Measurements from ENCODE around the gene DMWD.

Gene DMWD

DNA sequence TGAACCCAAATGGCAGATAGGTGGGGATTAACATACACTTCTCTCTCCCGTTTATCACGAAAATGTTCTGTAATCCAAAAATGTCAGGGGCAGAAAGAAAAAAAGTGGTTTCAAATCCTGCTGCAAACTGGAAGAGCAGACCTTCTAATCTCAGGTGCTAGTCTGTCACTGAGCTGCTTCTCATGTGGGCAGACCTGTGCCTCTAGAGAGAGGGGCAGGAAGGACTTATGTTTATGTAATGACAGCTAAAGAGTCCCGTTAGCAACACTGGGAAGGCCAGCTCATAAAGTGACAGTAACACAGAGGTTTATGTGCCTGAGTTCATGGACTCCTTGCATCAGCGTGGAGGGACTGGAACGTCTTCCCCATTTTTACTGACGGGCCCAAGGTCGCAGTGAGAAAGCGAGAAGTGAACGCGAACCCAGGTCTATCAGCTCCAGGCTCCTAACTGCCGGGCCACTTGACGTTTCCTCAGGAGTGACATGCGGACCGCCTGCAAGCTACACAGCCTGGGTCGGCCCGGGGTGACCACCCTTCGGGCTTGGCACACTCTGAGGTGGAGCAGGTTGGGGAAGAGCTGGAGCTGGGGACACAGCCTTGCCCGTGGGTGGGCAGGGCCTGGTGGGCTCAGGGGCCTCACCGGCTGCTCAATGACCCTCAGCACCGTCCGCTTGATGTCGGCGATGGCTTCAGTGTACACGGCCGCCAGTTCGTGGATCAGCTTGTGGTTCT lies 32.1 kb upstream of the DMWD start:
- no peak overlapping the region for H3K27ac ChIP-seq (ENCODE audit: low read depth, low read length)
- H3K36me3 ChIP-seq (ENCODE audit: control insufficient read depth, insufficient read depth, low read length): peaks cover 95% of the 10 kb centered on the region
- H3K9me3 ChIP-seq (ENCODE audit: control insufficient read depth, insufficient read depth, low read length): no peaks in the 10 kb centered on the region
- H3K9ac ChIP-seq (ENCODE audit: low read depth, low read length): no peak overlapping the region
- no peaks in the 10 kb centered on the region for H3K4me1 ChIP-seq (ENCODE audit: control insufficient read depth, insufficient read depth, low read length)
- no peaks in the 10 kb centered on the region for H3K27me3 ChIP-seq (ENCODE audit: control insufficient read depth, insufficient read depth, low read length)
- H3K4me3 ChIP-seq (ENCODE audit: low read depth, low read length): no peak overlapping the region

DNA sequence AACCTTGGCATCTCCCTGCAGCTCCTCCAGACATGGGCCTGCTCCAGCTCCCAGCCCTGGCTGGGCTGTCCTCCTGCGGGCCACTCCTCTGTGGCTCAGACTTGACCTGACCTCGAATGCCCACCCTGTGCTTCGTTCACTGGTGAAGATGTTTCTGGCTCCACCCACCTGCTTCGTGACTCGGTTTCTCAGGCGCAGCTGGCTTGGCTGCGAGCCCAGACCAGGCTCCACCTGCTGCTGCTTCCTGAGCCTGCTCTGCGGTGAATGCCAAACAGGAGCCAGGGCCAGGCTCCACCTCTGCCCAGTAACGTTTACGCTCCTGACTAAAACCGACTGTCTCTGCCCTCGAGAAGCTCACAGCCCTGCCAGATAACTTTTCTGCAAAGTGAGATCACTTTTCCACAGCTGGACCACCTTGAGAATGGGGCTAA lies 31.4 kb upstream of the DMWD start:
- H3K9me3 ChIP-seq (ENCODE audit: control insufficient read depth, insufficient read depth, low read length): no peaks in the 10 kb centered on the region
- no peak overlapping the region for H3K9ac ChIP-seq (ENCODE audit: low read depth, low read length)
- no peak overlapping the region for H3K27ac ChIP-seq (ENCODE audit: low read depth, low read length)
- no peaks in the 10 kb centered on the region for H3K4me1 ChIP-seq (ENCODE audit: control insufficient read depth, insufficient read depth, low read length)
- peaks cover 92% of the 10 kb centered on the region for H3K36me3 ChIP-seq (ENCODE audit: control insufficient read depth, insufficient read depth, low read length)
- no peaks in the 10 kb centered on the region for H3K27me3 ChIP-seq (ENCODE audit: control insufficient read depth, insufficient read depth, low read length)
- H3K4me3 ChIP-seq (ENCODE audit: low read depth, low read length): no peak overlapping the region

DNA sequence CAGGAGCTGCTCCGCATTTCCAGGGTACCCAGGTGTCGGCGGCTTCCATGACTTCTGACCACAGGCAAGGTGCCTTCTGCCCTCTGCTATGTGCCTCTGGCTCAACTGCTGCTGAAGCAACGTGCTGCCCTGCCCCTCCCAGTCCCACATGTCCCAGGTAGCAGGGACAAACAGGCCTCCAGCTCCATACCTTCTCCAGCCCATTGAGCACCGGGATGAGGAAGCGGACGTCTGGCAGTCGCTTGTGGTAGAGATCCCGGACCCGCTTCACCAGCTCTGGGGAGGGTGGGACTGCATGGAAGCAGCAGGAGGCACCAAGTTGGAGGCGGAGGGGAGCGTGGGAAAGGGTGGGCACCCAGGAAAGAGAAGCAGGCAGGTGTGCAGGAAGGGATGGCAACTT lies 30.5 kb upstream of the DMWD start:
- H3K9ac ChIP-seq (ENCODE audit: low read depth, low read length): no peak overlapping the region
- H3K27ac ChIP-seq (ENCODE audit: low read depth, low read length): no peak overlapping the region
- no peaks in the 10 kb centered on the region for H3K9me3 ChIP-seq (ENCODE audit: control insufficient read depth, insufficient read depth, low read length)
- peaks cover 83% of the 10 kb centered on the region for H3K36me3 ChIP-seq (ENCODE audit: control insufficient read depth, insufficient read depth, low read length)
- no peak overlapping the region for H3K4me3 ChIP-seq (ENCODE audit: low read depth, low read length)
- 0 out of 2 replicates have a peak, but pooled peaks cover 4% of the 10 kb centered on the region for H3K4me1 ChIP-seq (ENCODE audit: control insufficient read depth, insufficient read depth, low read length)
- H3K27me3 ChIP-seq (ENCODE audit: control insufficient read depth, insufficient read depth, low read length): no peaks in the 10 kb centered on the region

DNA sequence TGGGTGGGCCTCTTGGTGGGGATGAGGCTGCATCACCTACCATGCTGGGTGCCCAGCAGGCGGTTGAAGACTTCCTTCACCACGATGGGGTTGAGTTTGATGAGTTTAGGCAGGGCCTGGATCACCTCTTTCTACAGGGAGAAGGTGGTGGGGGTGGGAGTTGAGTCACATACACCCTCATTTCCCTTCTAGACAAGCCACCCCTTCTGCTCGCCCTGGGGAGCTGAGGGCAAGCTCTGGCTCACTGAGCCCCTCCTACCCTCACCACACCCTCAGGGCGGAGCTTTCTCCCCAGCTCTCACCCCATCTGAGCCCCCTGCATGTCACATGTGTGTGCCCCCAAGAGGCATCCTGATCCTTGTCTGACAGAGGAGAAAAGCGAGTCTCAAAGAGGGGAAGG lies 30.1 kb upstream of the DMWD start:
- Histone ChIP-seq H3K27ac (ENCODE audit: low read depth, low read length) (no peak overlapping the region), H3K4me1 (ENCODE audit: control insufficient read depth, insufficient read depth, low read length) (peaks cover 8% of the 10 kb centered on the region; the same call in 1 of the 2 replicates), H3K27me3 (ENCODE audit: control insufficient read depth, insufficient read depth, low read length) (no peaks in the 10 kb centered on the region), H3K4me3 (ENCODE audit: low read depth, low read length) (no peak overlapping the region), H3K9me3 (ENCODE audit: control insufficient read depth, insufficient read depth, low read length) (no peaks in the 10 kb centered on the region), H3K36me3 (ENCODE audit: control insufficient read depth, insufficient read depth, low read length) (peaks cover 78% of the 10 kb centered on the region), H3K9ac (ENCODE audit: low read depth, low read length) (no peak overlapping the region)

DNA sequence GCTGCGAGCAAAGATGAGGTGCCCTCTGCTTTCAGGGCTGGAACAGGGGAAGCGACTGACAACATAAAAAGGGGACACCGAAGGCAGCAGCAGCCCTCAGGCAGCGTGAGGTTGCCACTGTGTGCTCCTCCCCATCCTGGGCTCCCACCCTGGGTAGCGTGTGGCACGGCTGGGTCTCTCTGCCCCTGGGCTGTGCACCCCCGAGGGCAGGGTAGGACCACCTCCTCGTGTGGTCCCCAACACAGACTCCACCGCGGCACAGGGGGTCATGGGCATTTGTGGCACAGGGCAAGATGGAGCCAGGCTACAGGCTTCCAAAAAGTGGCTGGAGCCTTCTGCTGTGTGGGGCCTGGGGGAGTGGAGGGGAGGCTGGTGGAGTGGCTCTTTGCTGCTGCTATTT lies 28.9 kb upstream of the DMWD start:
- Histone ChIP-seq H3K27ac (ENCODE audit: low read depth, low read length) (no peak overlapping the region), H3K36me3 (ENCODE audit: control insufficient read depth, insufficient read depth, low read length) (peaks cover 67% of the 10 kb centered on the region), H3K9ac (ENCODE audit: low read depth, low read length) (no peak overlapping the region), H3K27me3 (ENCODE audit: control insufficient read depth, insufficient read depth, low read length) (no peaks in the 10 kb centered on the region), H3K9me3 (ENCODE audit: control insufficient read depth, insufficient read depth, low read length) (no peaks in the 10 kb centered on the region), H3K4me1 (ENCODE audit: control insufficient read depth, insufficient read depth, low read length) (peaks cover 16% of the 10 kb centered on the region), H3K4me3 (ENCODE audit: low read depth, low read length) (no peak overlapping the region)

DNA sequence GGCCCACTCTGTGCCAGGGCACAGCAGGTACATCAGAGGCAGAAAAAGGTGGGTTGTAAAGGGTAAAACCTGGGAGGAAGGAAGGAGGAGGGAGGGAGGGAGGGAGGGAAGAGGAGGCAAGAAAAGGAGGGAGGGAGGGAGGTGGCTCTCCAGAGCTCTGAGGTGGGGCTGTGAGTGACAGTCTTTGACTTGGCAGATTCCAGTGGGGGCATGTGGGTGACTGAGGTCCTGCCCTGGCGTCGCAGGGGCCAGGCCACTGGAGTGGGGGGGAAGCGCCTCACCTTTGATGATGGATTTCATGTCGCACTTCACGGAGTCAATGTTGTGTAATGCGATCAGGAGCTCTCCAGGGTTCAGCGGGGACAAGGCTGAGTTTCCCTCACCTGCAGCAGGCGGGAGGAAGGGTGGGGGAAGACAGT lies 28.5 kb upstream of the DMWD start:
- Histone ChIP-seq H3K9ac (ENCODE audit: low read depth, low read length) (no peak overlapping the region), H3K36me3 (ENCODE audit: control insufficient read depth, insufficient read depth, low read length) (peaks cover 62% of the 10 kb centered on the region), H3K27ac (ENCODE audit: low read depth, low read length) (no peak overlapping the region), H3K4me3 (ENCODE audit: low read depth, low read length) (no peak overlapping the region), H3K4me1 (ENCODE audit: control insufficient read depth, insufficient read depth, low read length) (peaks cover 16% of the 10 kb centered on the region), H3K27me3 (ENCODE audit: control insufficient read depth, insufficient read depth, low read length) (no peaks in the 10 kb centered on the region), H3K9me3 (ENCODE audit: control insufficient read depth, insufficient read depth, low read length) (no peaks in the 10 kb centered on the region)

DNA sequence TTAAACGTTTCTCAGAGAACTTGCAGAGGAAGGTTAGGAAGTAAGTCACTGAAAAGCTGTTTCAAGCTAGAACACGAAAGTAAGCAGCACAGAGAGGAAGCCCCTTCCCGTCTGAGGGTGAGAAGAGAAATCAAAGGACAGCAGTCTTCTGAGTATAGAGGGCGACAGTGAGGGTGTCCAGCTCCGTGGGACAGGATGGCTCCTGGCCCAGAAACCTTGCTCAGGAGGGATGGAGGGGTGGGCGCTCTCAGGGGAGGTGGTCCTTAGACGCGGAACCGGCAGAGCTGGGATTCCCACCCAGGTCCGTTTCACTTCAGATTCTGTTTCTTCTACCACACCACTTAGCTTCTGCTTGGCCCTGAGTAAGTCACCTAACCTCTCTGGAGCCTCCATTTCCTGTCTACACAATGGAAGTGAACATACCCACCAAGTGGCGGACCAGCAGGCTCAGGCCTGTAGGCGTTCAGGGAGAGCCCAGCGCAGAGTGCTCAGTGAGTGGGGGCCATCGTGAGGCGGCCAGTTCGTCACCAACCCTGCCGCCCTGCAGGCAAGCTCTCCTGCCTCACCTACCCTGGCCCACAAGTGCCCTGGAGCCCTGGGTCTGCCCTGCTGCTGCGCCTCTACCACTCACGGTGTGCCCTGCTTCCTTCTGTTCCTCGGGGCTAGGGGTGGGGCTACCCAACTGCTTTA lies 27.9 kb upstream of the DMWD start:
- Histone ChIP-seq H3K4me1 (ENCODE audit: control insufficient read depth, insufficient read depth, low read length) (peaks cover 16% of the 10 kb centered on the region), H3K27ac (ENCODE audit: low read depth, low read length) (no peak overlapping the region), H3K9me3 (ENCODE audit: control insufficient read depth, insufficient read depth, low read length) (no peaks in the 10 kb centered on the region), H3K9ac (ENCODE audit: low read depth, low read length) (no peak overlapping the region), H3K27me3 (ENCODE audit: control insufficient read depth, insufficient read depth, low read length) (no peaks in the 10 kb centered on the region), H3K4me3 (ENCODE audit: low read depth, low read length) (no peak overlapping the region), H3K36me3 (ENCODE audit: control insufficient read depth, insufficient read depth, low read length) (peaks cover 57% of the 10 kb centered on the region)

DNA sequence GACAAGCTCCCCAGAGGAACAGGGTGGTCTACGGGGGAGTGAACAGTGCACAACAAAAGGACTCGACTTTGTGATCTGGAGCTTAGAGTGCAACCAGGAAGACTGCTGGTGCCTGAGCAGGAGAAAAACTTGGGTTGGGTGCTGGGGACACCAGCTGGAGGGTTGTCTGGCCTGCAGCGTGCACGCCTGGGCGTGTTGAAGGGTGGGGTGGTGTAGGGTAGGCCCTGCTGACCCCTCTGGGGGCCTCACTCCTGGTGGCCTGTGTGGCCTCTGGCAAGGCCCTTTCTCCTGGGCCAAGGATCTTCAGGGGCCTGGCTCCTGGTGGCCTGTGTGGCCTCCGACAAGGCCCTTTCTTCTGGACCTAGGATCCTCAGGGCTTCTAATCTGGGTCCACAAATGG lies 27.1 kb upstream of the DMWD start:
- no peak overlapping the region for H3K9ac ChIP-seq (ENCODE audit: low read depth, low read length)
- H3K9me3 ChIP-seq (ENCODE audit: control insufficient read depth, insufficient read depth, low read length): no peaks in the 10 kb centered on the region
- no peaks in the 10 kb centered on the region for H3K27me3 ChIP-seq (ENCODE audit: control insufficient read depth, insufficient read depth, low read length)
- H3K4me1 ChIP-seq (ENCODE audit: control insufficient read depth, insufficient read depth, low read length): peaks cover 16% of the 10 kb centered on the region
- no peak overlapping the region for H3K27ac ChIP-seq (ENCODE audit: low read depth, low read length)
- H3K36me3 ChIP-seq (ENCODE audit: control insufficient read depth, insufficient read depth, low read length): peaks cover 49% of the 10 kb centered on the region
- no peak overlapping the region for H3K4me3 ChIP-seq (ENCODE audit: low read depth, low read length)

DNA sequence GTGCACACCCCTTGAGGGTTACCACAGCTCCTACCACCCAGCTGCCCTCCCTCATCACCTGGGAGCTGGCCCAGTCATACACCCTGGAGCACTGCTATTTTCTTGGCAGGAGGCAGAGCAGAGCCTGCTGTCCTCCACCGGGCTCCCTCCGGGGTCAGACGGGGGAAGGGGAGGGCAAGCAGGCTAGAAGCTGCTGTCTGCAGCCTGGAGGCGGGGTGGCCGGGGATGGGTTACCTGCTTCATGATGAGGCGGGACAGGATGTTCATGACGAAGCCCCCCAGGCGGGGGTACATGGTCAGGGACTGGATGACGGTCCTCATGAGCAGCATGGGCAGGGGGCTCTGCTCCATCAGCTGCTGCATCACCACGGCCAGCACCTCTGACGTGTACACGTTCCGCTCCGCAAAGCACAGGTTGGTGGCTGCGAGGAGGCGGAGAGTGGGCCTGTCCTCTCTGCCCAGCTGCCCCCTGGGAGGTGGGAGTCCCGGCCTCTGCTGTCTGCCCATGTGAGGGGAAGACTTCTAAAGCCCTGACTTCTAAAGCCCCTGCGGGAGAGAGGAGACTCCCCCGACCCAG lies 25.2 kb upstream of the DMWD start:
- Histone ChIP-seq H3K4me3 (ENCODE audit: low read depth, low read length) (no peak overlapping the region), H3K27ac (ENCODE audit: low read depth, low read length) (peak overlapping the region; percentile 49), H3K9me3 (ENCODE audit: control insufficient read depth, insufficient read depth, low read length) (no peaks in the 10 kb centered on the region), H3K27me3 (ENCODE audit: control insufficient read depth, insufficient read depth, low read length) (no peaks in the 10 kb centered on the region), H3K36me3 (ENCODE audit: control insufficient read depth, insufficient read depth, low read length) (peaks cover 29% of the 10 kb centered on the region), H3K4me1 (ENCODE audit: control insufficient read depth, insufficient read depth, low read length) (peaks cover 16% of the 10 kb centered on the region), H3K9ac (ENCODE audit: low read depth, low read length) (no peak overlapping the region)

DNA sequence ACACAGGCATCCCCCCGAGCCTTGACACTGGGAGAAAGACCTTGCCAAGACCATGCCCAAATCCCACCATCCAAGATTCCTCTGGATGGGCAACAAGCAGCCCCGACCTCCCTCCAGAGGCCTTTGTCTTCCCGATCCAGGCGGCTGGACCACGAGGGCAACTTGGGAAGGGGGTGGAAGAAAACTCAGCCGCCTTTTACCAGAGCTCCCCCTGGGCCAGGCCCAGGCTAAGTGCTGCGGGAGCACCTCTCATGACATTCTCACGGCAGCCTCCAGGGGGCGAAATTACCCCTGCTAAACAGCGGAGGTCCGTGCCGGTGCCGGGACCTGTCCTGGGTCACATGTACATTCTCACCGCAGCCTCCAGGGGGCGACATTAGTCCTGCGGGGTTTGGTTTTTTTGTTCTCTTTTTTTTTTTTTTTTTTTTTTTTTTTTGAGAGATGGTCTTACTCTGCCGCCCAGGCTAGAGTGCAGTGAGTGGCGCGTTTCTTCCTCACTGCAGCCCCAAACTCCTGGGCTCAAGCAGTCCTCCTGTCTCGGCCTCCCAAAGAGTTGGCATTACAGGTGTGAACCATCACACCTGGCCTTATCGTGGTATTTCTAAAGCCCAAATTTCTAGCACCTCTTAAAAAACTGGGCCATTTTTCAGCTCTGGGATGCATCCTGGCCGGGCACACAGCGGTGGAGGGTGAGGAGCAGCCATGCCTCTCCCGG lies 24.5 kb upstream of the DMWD start:
- H3K27me3 ChIP-seq (ENCODE audit: control insufficient read depth, insufficient read depth, low read length): no peaks in the 10 kb centered on the region
- peak overlapping the region; percentile 80 for H3K9ac ChIP-seq (ENCODE audit: low read depth, low read length)
- H3K4me3 ChIP-seq (ENCODE audit: low read depth, low read length): peak overlapping the region; percentile 61
- peak overlapping the region; percentile 91 for H3K27ac ChIP-seq (ENCODE audit: low read depth, low read length)
- peaks cover 16% of the 10 kb centered on the region for H3K4me1 ChIP-seq (ENCODE audit: control insufficient read depth, insufficient read depth, low read length)
- peaks cover 23% of the 10 kb centered on the region for H3K36me3 ChIP-seq (ENCODE audit: control insufficient read depth, insufficient read depth, low read length)
- H3K9me3 ChIP-seq (ENCODE audit: control insufficient read depth, insufficient read depth, low read length): no peaks in the 10 kb centered on the region

Data from HUES48 (cell line).